K562 (cell line): ENCODE measurements around the gene CAMK2G. TPM values are rescaled to one million over a fixed set of nuclear protein-coding genes. Genes with fewer than 3 reads are reported as not detected.

ENCODE experiments used
- CBX1 ChIP-seq: sonication (generic); IDR thresholded peaks from 2 replicates; pipeline ENCODE4 v1.6.1; 2016; ENCODE audit warnings: antibody characterized with exemption, low read depth, mild to moderate bottlenecking
- CEBPG ChIP-seq, 3 experiments: fragments of 200-800 bp in 1 of 3; sonication (Bioruptor generic) in 1 of 3; sonication (generic) in 1 of 3; formaldehyde crosslinking in 1 of 3; IDR thresholded peaks in 2 of 3; conservative IDR thresholded peaks in 1 of 3; 2 replicates each; pipeline versions ENCODE4 v1.6.1 to v1.8.0; 2016 to 2022; ENCODE audit warnings: missing compliant biosample characterization in 2 of 3, missing genetic modification characterization in 2 of 3, mild to moderate bottlenecking in 1 of 3, missing genetic modification reagents in 1 of 3
- DPF2 ChIP-seq: fragments of 450-650 bp; IDR thresholded peaks from 2 replicates; pipeline ENCODE4 v1.6.1; 2016
- ESRRA ChIP-seq: fragments of 450-650 bp; IDR thresholded peaks from 2 replicates; pipeline ENCODE4 v1.6.1; 2014; ENCODE audit warnings: low read depth, mild to moderate bottlenecking, moderate library complexity, borderline replicate concordance
- HDAC3 ChIP-seq: fragments of 450-650 bp; IDR thresholded peaks from 2 replicates; pipeline ENCODE4 v1.6.1; 2018; ENCODE audit warnings: borderline replicate concordance, mild to moderate bottlenecking, moderate library complexity; ENCODE audit not compliant: partially characterized antibody
- MED1 ChIP-seq: sonication (generic); formaldehyde crosslinking; IDR thresholded peaks from 2 replicates; pipeline ENCODE4 v1.8.1; 2023; ENCODE audit warnings: missing genetic modification reagents, borderline replicate concordance
- NCOA2 ChIP-seq, 2 experiments: fragments of 450-650 bp; IDR thresholded peaks; 2 replicates each; pipeline ENCODE4 v1.6.1; 2018; ENCODE audit warnings: mild to moderate bottlenecking in 2 of 2, moderate library complexity in 1 of 2; ENCODE audit not compliant: partially characterized antibody in 2 of 2
- NFYB ChIP-seq: IDR thresholded peaks from 2 replicates; pipeline ENCODE4 v1.6.1; 2011; ENCODE audit warnings: mild to moderate bottlenecking, moderate library complexity; ENCODE audit not compliant: insufficient read length; ENCODE audit errors: extremely low read depth
- NONO ChIP-seq, 2 experiments: fragments of 200-400 bp in 1 of 2; fragments of 450-650 bp in 1 of 2; formaldehyde crosslinking in 1 of 2; IDR thresholded peaks; 2 replicates each; pipeline ENCODE4 v1.6.1; 2017; ENCODE audit warnings: low read depth in 2 of 2, mild to moderate bottlenecking in 2 of 2, moderate library complexity in 2 of 2, low read length in 1 of 2
- NUFIP1 ChIP-seq: fragments of 450-650 bp; IDR thresholded peaks from 2 replicates; pipeline ENCODE4 v1.6.1; 2018; ENCODE audit not compliant: partially characterized antibody
- POLR3A ChIP-seq: IDR thresholded peaks from 2 replicates; pipeline ENCODE4 v1.6.1; 2011; ENCODE audit warnings: borderline replicate concordance, mild to moderate bottlenecking, moderate library complexity; ENCODE audit not compliant: insufficient read length, insufficient read depth; ENCODE audit errors: extremely low read depth
- RBBP5 ChIP-seq: fragments of 200-600 bp; sonication (generic); IDR thresholded peaks from 2 replicates; pipeline ENCODE4 v1.6.1; 2012; ENCODE audit warnings: borderline replicate concordance, mild to moderate bottlenecking, low read length, control low read depth, inconsistent platforms; ENCODE audit not compliant: insufficient read depth, poor library complexity, severe bottlenecking
- RHOXF2B ChIP-seq: fragments of 250-450 bp; sonication (Bioruptor Pico); conservative IDR thresholded peaks from 2 replicates; pipeline ENCODE4 v1.5.1; 2021
- RUNX1 ChIP-seq: sonication (generic); IDR thresholded peaks from 2 replicates; pipeline ENCODE4 v1.6.1; 2016; ENCODE audit warnings: antibody characterized with exemption, low read depth
- SIRT6 ChIP-seq: IDR thresholded peaks from one replicate; pipeline ENCODE4 v1.6.1; 2012; ENCODE audit warnings: low read depth, mild to moderate bottlenecking, control low read depth, inconsistent platforms, low read length, moderate library complexity
- SPI1 ChIP-seq: IDR thresholded peaks from 2 replicates; pipeline ENCODE4 v1.6.1; 2011; ENCODE audit warnings: low read depth, low read length, control low read depth, borderline replicate concordance
- ZBTB7A ChIP-seq: IDR thresholded peaks from 2 replicates; pipeline ENCODE4 v1.6.1; 2011; ENCODE audit warnings: low read depth, mild to moderate bottlenecking, low read length, moderate library complexity, borderline replicate concordance; ENCODE audit not compliant: control insufficient read depth
- ZNF212 ChIP-seq: fragments of 450-650 bp; formaldehyde crosslinking; IDR thresholded peaks from 2 replicates; pipeline ENCODE4 v1.4.0; 2020; ENCODE audit warnings: mild to moderate bottlenecking
- polyA plus RNA-seq, 8 experiments: library from polyadenylated mRNA; depleted of rRNA in 4 of 8; stranded (reverse) in 5 of 8; unstranded in 3 of 8; fragments of >200 nt; fragmentation: Nextera tagmentation in 2 of 8; fragmentation: Illumina TruSeq in 1 of 8; extraction: Ambion mirVana in 2 of 8; extraction: Trizol in 1 of 8; gene quantifications; 2 replicates each; pipeline versions ENCODE4 v1.2.1 to v1.2.3, GENCODE V29; 2011 to 2014; ENCODE audit warnings: inconsistent platforms in 1 of 8, missing spikeins in 1 of 8
- total RNA-seq, 7 experiments: library from RNA; depleted of rRNA in 6 of 7; stranded (reverse); fragments of >200 nt in 6 of 7; fragmentation: Illumina TruSeq in 2 of 7; extraction: Trizol in 2 of 7; gene quantifications; 2 replicates each; pipeline versions ENCODE4 v1.2.1 to v1.2.3, GENCODE V29; 2011 to 2021; ENCODE audit warnings: low replicate concordance in 1 of 7
- TF ChIP-seq, protein P1 (sequence below): sonication (generic); formaldehyde crosslinking; IDR thresholded peaks from 2 replicates; pipeline ENCODE4 v1.8.1; 2023; ENCODE audit warnings: missing genetic modification reagents, mild to moderate bottlenecking, borderline replicate concordance

CAMK2G gene
- total and polyA plus RNA-seq, 9 of the 15 experiments (the other 6 are each of a cell fraction or from before 2014, with no cell fraction given), result 9.0 to 37.9 (median 32.6) TPM

DNA sequence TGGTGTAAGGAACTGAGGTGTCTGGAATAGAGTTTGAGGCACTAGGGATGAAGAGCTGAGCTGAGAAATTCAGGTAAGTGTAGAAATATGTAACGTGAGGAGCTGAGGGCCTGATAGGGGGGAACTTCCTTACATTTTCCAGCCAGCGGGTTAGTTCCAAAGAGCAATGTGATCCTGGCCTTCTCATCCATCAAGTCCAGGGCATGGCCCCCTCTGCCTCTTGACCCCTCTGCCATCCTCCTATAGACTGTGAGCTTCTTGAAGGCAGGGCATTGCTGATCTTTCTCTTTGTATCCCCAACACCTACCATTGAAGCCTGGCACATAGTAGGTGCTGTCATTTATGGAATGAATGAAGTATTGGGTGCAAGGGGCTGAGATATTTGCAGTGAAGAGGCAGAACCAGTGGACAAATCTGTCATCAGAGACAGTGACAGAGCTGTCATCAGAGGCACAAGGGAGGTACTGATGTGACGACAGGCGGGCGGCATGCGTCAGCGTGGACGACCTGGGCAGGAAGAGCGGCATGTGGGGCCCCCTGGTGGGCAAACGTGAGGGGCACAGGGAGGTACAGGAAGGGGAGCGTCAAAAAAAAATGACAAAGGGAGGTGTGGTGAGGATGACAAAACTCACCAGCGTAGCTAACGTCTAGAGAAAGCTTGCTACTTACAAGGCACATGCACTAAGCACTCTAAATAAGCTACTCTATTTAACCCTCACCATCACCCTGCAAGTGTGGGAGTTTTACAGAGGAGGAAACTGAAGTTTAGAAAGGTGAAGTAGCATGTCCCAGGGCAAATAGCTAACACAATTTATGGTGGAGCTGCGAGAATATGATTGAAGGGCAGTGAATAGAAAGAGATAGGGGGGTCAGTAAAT lies 5.2 kb upstream of the CAMK2G start (continued):
- TF ChIP-seq ESRRA (no peak; the same call in 1 of the 2 replicates), ZNF212 (CRISPR knock-in tag) (no peak), NUFIP1 (peak; percentile 68), POLR3A (no peak), NONO (IDR thresholded peaks at IDR 0.05; ENCODE audit: low read depth in 2 of 2, low read length in 1 of 2) (peak in 1 of 2 experiments; percentile 66; a peak in 2 of 4 replicates), RHOXF2B (CRISPR knock-in tag) (0 out of 2 replicates have a peak, but pooled peaks have one; percentile 13), SPI1 (peak; percentile 24; the same call in 1 of the 2 replicates), RBBP5 (no peak), NCOA2 (IDR thresholded peaks at IDR 0.05; ENCODE audit: partially characterized antibody in 2 of 2) (no peak), CBX1 (0 out of 2 replicates have a peak, but pooled peaks have one; percentile 68), ZBTB7A (no peak), HDAC3 (no peak), MED1 (CRISPR knock-in tag) (no peak), CEBPG (CRISPR knock-in tag; IDR thresholded peaks at IDR 0.05) (no peak), CEBPG (tag; conservative IDR thresholded peaks at IDR 0.05 in 1 of 2, IDR thresholded peaks at IDR 0.05 in 1 of 2) (peak in 1 of 2 experiments; percentile 42; a peak in 1 of 4 replicates), RUNX1 (no peak), NFYB (no peak), DPF2 (peak; percentile 74), SIRT6 (no peak)
- TF ChIP-seq, protein P1, sequence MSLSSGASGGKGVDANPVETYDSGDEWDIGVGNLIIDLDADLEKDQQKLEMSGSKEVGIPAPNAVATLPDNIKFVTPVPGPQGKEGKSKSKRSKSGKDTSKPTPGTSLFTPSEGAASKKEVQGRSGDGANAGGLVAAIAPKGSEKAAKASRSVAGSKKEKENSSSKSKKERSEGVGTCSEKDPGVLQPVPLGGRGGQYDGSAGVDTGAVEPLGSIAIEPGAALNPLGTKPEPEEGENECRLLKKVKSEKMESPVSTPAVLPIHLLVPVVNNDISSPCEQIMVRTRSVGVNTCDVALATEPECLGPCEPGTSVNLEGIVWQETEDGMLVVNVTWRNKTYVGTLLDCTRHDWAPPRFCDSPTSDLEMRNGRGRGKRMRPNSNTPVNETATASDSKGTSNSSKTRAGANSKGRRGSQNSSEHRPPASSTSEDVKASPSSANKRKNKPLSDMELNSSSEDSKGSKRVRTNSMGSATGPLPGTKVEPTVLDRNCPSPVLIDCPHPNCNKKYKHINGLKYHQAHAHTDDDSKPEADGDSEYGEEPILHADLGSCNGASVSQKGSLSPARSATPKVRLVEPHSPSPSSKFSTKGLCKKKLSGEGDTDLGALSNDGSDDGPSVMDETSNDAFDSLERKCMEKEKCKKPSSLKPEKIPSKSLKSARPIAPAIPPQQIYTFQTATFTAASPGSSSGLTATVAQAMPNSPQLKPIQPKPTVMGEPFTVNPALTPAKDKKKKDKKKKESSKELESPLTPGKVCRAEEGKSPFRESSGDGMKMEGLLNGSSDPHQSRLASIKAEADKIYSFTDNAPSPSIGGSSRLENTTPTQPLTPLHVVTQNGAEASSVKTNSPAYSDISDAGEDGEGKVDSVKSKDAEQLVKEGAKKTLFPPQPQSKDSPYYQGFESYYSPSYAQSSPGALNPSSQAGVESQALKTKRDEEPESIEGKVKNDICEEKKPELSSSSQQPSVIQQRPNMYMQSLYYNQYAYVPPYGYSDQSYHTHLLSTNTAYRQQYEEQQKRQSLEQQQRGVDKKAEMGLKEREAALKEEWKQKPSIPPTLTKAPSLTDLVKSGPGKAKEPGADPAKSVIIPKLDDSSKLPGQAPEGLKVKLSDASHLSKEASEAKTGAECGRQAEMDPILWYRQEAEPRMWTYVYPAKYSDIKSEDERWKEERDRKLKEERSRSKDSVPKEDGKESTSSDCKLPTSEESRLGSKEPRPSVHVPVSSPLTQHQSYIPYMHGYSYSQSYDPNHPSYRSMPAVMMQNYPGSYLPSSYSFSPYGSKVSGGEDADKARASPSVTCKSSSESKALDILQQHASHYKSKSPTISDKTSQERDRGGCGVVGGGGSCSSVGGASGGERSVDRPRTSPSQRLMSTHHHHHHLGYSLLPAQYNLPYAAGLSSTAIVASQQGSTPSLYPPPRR (CRISPR knock-in tag), result 0 out of 2 replicates have a peak, but pooled peaks have one; percentile 34
